ENCODE measurements around the gene CSNK2A1. TPM values are rescaled to one million over a fixed set of nuclear protein-coding genes. Genes with fewer than 3 reads are reported as not detected.

Gene CSNK2A1
- total RNA-seq, 1 experiment from 2014 or later = 229 TPM

DNA sequence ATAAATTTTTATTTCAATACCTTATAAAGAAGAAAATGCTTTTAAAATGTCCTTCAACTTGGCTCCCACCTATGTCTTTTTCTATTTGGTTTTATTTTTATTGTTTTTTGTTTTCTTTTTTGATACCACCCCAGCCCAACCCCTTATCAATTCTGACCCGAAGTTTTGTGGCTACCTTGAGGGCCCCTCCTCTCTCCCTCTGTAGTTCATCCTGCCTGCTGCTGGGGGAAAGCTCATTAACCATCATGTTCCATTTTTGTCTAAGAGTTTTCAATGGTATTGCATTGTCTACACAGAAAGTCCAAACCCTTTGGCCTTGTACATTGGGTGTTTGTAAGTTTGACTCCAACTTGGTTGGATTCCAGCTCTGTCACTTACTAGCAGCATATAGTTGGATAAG is 5.3 kb upstream of the CSNK2A1 start:
- no peaks in the 10 kb centered on the region for H3K4me1 ChIP-seq (ENCODE audit: insufficient read depth, low read length)
- no peak overlapping the region for H3K23ac ChIP-seq (ENCODE audit: insufficient read length, low read depth, low read length)
- H2BK15ac ChIP-seq (ENCODE audit: low read depth, low read length) = no peak overlapping the region
- H3K27me3 Mint-ChIP-seq (ENCODE audit: low read depth) = peaks cover 44% of the 10 kb centered on the region
- H3K4me1 Mint-ChIP-seq = peaks cover 11 to 13% of the 10 kb centered on the region in 2 experiments
- no peak overlapping the region for H3K18ac ChIP-seq (ENCODE audit: insufficient read length, low read depth, low read length)
- H4K8ac ChIP-seq (replicated peaks; ENCODE audit: insufficient read length, low read depth, low read length) = no peak overlapping the region
- H3K79me1 ChIP-seq (ENCODE audit: insufficient read depth, low read depth, low read length, poor library complexity, severe bottlenecking) = no peaks in the 10 kb centered on the region
- H2AFZ ChIP-seq (ENCODE audit: low read length) = no peak overlapping the region
- no peak overlapping the region for H3K4me2 ChIP-seq (ENCODE audit: insufficient read depth, insufficient read length, low read length)
- H2BK20ac ChIP-seq (ENCODE audit: low read depth, low read length, poor library complexity, severe bottlenecking) = no peak overlapping the region
- no peak overlapping the region for H3K56ac ChIP-seq (ENCODE audit: insufficient read length, low read depth, low read length)
- no peak overlapping the region for H3K14ac ChIP-seq (ENCODE audit: insufficient read depth, low read length)
- H4K20me1 ChIP-seq (ENCODE audit: control insufficient read depth, insufficient read depth, insufficient read length) = no peaks in the 10 kb centered on the region
- H3K4ac ChIP-seq (ENCODE audit: low read depth, low read length) = no peak overlapping the region
- H4K5ac ChIP-seq (ENCODE audit: insufficient read length, low read depth, low read length) = no peak overlapping the region
- no peak overlapping the region for H3K4me3 Mint-ChIP-seq
- H3T11ph ChIP-seq (ENCODE audit: low read length) = no peak overlapping the region
- H3K27me3 ChIP-seq (ENCODE audit: insufficient read depth, low read length) = no peaks in the 10 kb centered on the region
- WGBS (ENCODE audit: extremely low coverage, insufficient read length, low lambda C conversion rate) = no CpG with 5 or more reads among the region's 1 CpG
- no peak overlapping the region for H2BK5ac ChIP-seq (ENCODE audit: insufficient read length, low read length)
- no peak overlapping the region for H2BK12ac ChIP-seq (ENCODE audit: insufficient read length, low read depth, low read length)
- H3K79me2 ChIP-seq (ENCODE audit: insufficient read depth, low read length) = no peaks in the 10 kb centered on the region
- TF ChIP-seq, protein P1, sequence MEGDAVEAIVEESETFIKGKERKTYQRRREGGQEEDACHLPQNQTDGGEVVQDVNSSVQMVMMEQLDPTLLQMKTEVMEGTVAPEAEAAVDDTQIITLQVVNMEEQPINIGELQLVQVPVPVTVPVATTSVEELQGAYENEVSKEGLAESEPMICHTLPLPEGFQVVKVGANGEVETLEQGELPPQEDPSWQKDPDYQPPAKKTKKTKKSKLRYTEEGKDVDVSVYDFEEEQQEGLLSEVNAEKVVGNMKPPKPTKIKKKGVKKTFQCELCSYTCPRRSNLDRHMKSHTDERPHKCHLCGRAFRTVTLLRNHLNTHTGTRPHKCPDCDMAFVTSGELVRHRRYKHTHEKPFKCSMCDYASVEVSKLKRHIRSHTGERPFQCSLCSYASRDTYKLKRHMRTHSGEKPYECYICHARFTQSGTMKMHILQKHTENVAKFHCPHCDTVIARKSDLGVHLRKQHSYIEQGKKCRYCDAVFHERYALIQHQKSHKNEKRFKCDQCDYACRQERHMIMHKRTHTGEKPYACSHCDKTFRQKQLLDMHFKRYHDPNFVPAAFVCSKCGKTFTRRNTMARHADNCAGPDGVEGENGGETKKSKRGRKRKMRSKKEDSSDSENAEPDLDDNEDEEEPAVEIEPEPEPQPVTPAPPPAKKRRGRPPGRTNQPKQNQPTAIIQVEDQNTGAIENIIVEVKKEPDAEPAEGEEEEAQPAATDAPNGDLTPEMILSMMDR (conservative IDR thresholded peaks at IDR 0.05) = no peak
- H2AK5ac ChIP-seq (ENCODE audit: insufficient read length, low read length) = no peak overlapping the region
- H3K9me3 Mint-ChIP-seq = no peaks in the 10 kb centered on the region
- no peak overlapping the region for H3K27ac Mint-ChIP-seq
- no peak overlapping the region for H2BK120ac ChIP-seq (ENCODE audit: low read depth, low read length, poor library complexity, severe bottlenecking)
- H4K91ac ChIP-seq (ENCODE audit: insufficient read length, low read depth, low read length) = no peak overlapping the region
- no peak overlapping the region for H3K27ac ChIP-seq (ENCODE audit: insufficient read length, low read depth, low read length)
- no peak for DNase-seq
- no peak overlapping the region for H3K9ac ChIP-seq (ENCODE audit: extremely low read depth, insufficient read length, low read length)
- no peaks in the 10 kb centered on the region; a peak in 1 of 7 replicates for H3K36me3 Mint-ChIP-seq (ENCODE audit: insufficient read depth in 1 of 3, low read depth in 3 of 3)
- H3K23me2 ChIP-seq (ENCODE audit: insufficient read length, low read depth, low read length, poor library complexity, severe bottlenecking) = no peaks in the 10 kb centered on the region
- H3K9me3 ChIP-seq (ENCODE audit: control insufficient read depth, low read depth, low read length) = no peaks in the 10 kb centered on the region
